Skeletal muscle satellite cell (primary cell): Measurements from ENCODE around the gene DCLK1.

ENCODE experiments used
- H3K27me3 ChIP-seq: 2 replicates; pipeline ENCODE4 v1.7.0; 2013; ENCODE audit warnings: low read length; ENCODE audit not compliant: control insufficient read depth, insufficient read depth
- H3K36me3 ChIP-seq: 2 replicates; pipeline ENCODE4 v1.7.0; 2013; ENCODE audit warnings: mild to moderate bottlenecking, control low read depth, low read length; ENCODE audit not compliant: insufficient read depth
- H3K4me1 ChIP-seq: 2 replicates; pipeline ENCODE4 v1.7.0; 2013; ENCODE audit warnings: low read length; ENCODE audit not compliant: control insufficient read depth, insufficient read depth
- H3K4me2 ChIP-seq: 2 replicates; pipeline ENCODE4 v1.7.0; 2013; ENCODE audit warnings: mild to moderate bottlenecking, low read length
- H3K4me3 ChIP-seq: 2 replicates; pipeline ENCODE4 v1.7.0; 2013; ENCODE audit warnings: low read length
- H3K9ac ChIP-seq: 2 replicates; pipeline ENCODE4 v1.7.0; 2013; ENCODE audit warnings: mild to moderate bottlenecking, low read depth, low read length, moderate library complexity
- H3K9me3 ChIP-seq: replicated peaks from 2 replicates; pipeline ENCODE4 v1.7.0; 2013; ENCODE audit warnings: mild to moderate bottlenecking, control low read depth, low read length

Gene DCLK1

DNA sequence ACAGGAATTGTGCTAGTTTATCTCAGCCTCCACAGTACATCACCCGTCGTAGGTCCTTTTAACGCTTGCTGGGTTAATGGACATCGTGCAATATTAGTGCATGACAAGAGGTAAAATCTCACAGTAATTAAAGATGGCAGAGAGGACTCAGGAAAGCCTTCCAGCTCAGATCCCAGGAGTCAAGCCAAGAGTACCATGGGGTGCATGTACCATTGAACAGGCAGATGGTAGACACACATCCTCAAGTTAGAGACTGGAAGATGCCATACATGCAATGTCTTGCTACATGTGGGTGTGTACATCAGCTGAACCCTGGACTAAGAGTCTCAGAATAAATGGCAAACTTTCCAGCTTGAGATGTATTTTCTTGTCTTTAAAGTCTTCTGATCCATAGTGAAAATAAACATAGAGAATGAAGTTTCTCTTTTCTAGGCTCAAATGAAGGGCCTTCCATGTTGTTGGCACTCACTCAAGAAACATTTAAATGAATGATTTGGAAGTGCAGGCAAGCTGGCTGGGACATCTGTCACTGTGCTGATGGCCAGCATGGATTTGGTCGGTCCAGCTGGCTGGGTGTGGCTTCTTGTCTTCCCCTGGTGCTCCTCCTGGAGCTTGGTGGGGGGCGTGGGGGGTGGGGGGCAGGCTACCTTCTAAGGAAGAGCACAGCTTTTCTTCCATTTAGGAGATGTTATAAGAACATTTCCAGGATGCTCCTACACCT, 363.8 kb downstream of the DCLK1 start:
- Histone ChIP-seq H3K4me2 (no peak overlapping the region), H3K36me3 (no peaks in the 10 kb centered on the region), H3K9me3 (no peaks in the 10 kb centered on the region), H3K9ac (peak overlapping the region; percentile 60), H3K4me3 (no peak overlapping the region), H3K27me3 (no peaks in the 10 kb centered on the region), H3K4me1 (peaks cover 68% of the 10 kb centered on the region)

DNA sequence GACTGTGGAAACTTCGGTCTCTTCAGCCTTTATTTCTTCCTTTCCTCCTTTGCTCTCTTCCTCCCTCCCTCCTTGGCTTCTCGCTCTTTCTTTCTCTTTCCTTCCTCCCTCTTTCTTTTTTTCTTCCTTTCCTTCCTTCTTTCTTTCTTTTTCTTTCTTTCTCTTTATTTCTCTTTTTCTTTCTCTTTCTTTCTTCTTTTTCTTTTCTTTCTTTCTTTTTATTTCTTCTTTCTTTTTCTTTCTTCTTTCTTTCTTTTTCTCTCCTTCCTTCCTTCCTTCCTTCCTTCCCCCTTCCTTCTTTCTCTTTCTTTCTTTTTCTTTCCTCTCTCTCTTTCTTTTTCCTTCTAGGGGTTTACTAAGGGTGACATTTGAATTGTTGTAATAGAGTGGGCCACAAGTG, 364.5 kb downstream of the DCLK1 start:
- H3K4me2 ChIP-seq = no peak overlapping the region
- H3K9ac ChIP-seq = no peak overlapping the region
- no peaks in the 10 kb centered on the region for H3K27me3 ChIP-seq
- H3K9me3 ChIP-seq = no peaks in the 10 kb centered on the region
- peaks cover 64% of the 10 kb centered on the region for H3K4me1 ChIP-seq
- no peaks in the 10 kb centered on the region for H3K36me3 ChIP-seq
- H3K4me3 ChIP-seq = no peak overlapping the region

DNA sequence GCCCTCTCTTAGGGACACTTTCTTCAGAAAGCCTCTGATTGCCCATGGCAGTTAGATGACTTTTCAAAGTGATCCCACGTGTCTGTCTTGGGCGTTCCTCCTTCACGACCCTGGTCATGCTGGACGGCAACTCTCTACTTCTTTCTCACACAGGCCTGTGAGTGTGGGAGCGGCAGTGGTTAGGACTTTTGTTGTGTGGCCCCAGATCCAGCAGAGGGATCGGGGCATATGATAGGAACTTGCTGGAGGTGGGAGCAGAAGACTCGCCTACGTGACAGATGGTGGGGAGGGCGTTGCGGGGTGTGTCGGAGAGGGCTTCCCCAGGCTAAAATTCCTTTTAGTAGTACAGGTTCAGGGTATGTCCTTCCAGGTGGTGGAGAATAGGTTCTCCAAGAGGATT, 365.2 kb downstream of the DCLK1 start:
- no peaks in the 10 kb centered on the region for H3K27me3 ChIP-seq
- H3K4me2 ChIP-seq = peak overlapping the region; percentile 60
- no peak overlapping the region for H3K4me3 ChIP-seq
- H3K4me1 ChIP-seq = peaks cover 57% of the 10 kb centered on the region
- no peak overlapping the region for H3K9ac ChIP-seq
- no peaks in the 10 kb centered on the region for H3K36me3 ChIP-seq
- no peaks in the 10 kb centered on the region for H3K9me3 ChIP-seq

DNA sequence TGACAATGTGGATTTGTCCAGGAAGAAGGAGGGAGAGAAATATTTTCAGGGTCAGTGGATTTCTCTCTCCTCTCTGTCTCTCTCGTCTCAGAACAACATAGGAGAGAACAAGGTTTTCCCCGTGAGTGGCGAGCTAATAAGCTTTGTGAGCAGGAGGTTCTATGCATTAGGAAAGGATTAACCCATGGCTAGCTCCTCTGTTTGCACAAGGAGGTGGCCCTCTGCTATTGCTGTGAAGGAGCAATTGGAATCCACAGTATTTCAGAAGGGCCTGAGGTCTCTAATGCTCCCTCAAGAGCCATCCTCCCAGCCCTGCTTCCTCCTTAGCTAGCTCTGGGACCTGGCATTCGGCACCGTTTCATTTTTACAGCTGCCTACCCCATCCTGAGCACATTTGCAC, 365.8 kb downstream of the DCLK1 start:
- peaks cover 51% of the 10 kb centered on the region for H3K4me1 ChIP-seq
- peaks cover 3% of the 10 kb centered on the region for H3K27me3 ChIP-seq
- H3K36me3 ChIP-seq = no peaks in the 10 kb centered on the region
- no peaks in the 10 kb centered on the region for H3K9me3 ChIP-seq
- peak overlapping the region; percentile 0 for H3K4me3 ChIP-seq
- H3K9ac ChIP-seq = peak overlapping the region; percentile 47
- H3K4me2 ChIP-seq = peak overlapping the region; percentile 60

DNA sequence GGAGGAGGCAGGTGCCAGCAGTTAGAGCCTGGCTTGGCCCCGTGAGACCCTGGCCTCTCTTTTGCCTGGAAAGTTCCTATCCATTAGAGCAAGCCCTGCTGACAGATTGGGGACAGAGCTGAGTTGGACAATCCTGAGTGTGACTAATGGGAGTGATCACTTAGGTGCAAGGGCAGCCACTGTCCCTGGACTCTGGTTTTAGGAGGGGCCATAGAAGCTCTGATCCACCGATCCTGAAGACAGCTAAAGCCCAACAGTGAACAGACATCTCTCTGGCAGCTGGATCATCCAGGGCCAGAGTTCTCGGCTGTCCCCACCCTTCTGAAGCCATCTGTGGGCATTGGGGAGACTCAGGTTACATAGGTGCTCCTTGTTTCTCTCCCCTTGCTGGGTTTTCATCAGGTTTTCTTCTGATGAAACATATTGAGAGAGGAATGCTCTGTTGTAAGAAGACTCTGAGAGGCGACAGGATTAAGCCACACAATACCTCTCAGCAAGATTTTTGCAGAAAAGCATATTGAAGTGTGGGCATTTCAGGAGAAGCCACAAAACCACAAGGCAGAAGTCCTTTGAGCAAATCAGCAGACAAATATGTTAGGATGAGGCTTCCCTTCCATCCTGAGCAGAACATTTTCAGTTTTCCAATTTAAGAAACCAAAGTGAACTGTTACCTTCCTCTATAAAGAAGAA, 366.7 kb downstream of the DCLK1 start:
- no peaks in the 10 kb centered on the region for H3K9me3 ChIP-seq
- peak overlapping the region; percentile 47 for H3K9ac ChIP-seq

DNA sequence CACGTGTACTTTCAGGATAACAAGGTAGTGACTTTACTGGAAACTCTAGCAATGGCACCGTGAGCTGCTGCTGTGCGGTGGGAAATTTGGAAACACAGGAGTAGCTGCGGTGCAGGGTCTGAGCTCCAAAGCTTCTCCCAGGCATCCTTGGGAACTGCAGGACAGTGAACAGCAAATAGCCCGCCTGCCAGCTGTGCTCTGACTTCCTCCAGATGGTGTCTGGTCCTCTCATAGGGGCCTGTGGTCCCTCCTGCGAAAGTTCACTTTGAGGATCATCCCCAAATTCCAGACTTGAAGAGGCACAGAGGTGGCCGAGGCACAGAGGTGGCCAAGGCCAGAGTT, 367.4 kb downstream of the DCLK1 start:
- Histone ChIP-seq H3K36me3 (no peaks in the 10 kb centered on the region), H3K4me1 (peaks cover 35% of the 10 kb centered on the region), H3K4me3 (no peak overlapping the region), H3K27me3 (peaks cover 12% of the 10 kb centered on the region), H3K9me3 (no peaks in the 10 kb centered on the region), H3K4me2 (no peak overlapping the region), H3K9ac (no peak overlapping the region)

More for the DNA sequence above, 366.7 kb downstream of the DCLK1 start:
- Histone ChIP-seq H3K36me3 (no peaks in the 10 kb centered on the region), H3K4me3 (no peak overlapping the region), H3K4me2 (peak overlapping the region; percentile 60), H3K4me1 (peaks cover 42% of the 10 kb centered on the region), H3K27me3 (peaks cover 5% of the 10 kb centered on the region)

DNA sequence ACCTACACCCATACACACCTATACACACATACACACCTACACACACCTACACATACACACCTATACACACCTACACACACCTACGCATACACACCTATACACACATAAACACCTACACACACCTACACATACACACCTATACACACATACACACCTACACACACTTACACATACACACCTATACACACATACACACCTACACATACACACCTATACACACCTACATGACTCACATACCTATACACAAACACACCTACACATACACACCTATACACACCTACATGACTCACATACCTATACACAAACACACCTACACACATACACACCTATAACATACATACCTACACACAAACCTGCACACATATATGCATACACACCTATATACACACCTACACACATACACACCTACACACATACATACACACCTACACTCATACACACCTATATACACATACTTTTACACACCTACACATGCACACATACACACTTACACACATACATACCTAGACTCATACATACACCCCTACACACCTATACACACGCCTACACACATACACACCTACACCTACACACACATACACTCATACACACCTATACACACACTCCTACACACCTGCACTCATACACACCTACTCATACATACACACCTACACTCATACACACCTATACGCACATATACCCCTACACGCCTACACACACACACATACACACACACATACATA, 368.0 kb downstream of the DCLK1 start:
- H3K9ac ChIP-seq = no peak overlapping the region
- H3K27me3 ChIP-seq = peaks cover 12% of the 10 kb centered on the region
- peaks cover 30% of the 10 kb centered on the region for H3K4me1 ChIP-seq
- H3K36me3 ChIP-seq = no peaks in the 10 kb centered on the region
- no peaks in the 10 kb centered on the region for H3K9me3 ChIP-seq
- no peak overlapping the region for H3K4me3 ChIP-seq
- no peak overlapping the region for H3K4me2 ChIP-seq

DNA sequence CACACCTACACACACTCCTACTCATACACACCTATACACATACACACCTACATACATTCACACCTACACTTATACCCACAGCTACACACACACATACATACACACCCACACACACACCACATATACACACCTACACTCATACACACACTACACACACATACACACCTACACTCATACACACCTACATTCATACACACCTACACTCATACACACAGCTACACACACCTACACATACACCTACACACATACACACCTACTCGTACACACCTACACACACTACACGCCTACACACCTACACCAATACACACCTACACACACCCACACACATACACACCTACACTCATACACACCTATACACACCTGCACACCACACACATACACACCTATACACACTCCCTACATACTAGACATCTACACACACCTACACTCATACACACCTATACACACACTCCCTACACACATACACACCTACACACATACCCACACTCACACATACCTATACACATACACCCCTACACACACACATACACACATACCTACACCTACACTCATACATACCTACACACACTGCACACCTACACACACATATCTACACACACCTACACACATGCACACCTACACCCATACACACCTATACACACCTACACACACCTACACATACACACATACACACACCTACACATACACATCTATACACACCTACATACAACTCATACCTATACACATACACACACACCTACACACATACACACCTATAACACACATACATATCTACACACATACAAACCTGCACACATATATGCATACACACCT, 369.5 kb downstream of the DCLK1 start:
- peaks cover 16% of the 10 kb centered on the region for H3K27me3 ChIP-seq
- peaks cover 23% of the 10 kb centered on the region for H3K4me1 ChIP-seq
- no peak overlapping the region for H3K9ac ChIP-seq
- H3K36me3 ChIP-seq = no peaks in the 10 kb centered on the region
- no peak overlapping the region for H3K4me3 ChIP-seq
- no peak overlapping the region for H3K4me2 ChIP-seq
- H3K9me3 ChIP-seq = no peaks in the 10 kb centered on the region

DNA sequence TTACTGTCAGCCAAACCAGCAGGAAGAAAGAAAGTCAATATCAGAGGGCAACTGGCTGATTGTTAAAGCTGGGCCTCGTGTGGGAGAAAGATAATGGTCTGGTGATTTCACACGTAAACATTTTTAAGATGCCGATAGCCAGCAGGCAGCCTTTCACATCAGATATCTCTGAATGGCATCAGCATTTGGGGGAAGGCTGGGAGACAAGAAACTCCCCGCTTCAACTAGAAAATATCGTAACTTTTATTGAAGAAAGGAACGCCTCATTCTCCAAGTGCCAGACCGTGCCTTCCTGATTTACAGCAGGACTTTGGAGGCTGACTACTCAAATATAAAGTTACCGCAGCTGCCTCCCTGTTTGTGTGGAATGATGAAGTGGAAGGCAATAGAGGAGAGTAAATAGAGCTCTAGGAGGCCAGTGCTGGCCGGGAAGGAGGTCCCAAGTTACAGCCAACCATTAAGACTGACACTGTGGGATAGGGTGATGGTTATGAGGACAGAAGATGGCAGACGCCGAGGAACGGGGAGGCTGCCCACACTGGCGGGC, 370.4 kb downstream of the DCLK1 start:
- Histone ChIP-seq H3K4me3 (no peak overlapping the region), H3K36me3 (no peaks in the 10 kb centered on the region), H3K4me1 (peaks cover 23% of the 10 kb centered on the region), H3K9me3 (no peaks in the 10 kb centered on the region), H3K9ac (no peak overlapping the region), H3K4me2 (no peak overlapping the region), H3K27me3 (peaks cover 16% of the 10 kb centered on the region)

DNA sequence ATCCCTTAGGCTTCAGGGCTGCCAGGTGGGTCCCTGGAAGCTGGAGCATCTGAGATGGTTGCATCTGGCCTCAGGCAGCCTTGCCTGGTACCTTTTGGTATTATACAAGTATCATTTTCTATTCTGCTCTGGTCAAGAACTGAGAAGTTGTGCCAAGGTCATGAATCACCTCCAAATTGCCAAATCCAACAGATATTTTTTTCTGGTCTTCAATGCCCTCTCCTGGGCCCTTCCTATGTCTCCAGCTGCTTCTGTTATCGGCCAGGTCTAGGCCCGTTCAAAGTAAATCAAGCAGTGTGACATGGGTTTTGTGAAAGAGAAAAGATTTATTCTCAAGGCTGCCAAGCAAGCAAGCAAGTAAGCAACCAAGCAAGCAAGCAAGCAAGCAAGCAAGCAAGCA, 383.6 kb downstream of the DCLK1 start:
- H3K27me3 ChIP-seq = peaks cover 2% of the 10 kb centered on the region
- no peaks in the 10 kb centered on the region for H3K9me3 ChIP-seq
- H3K4me3 ChIP-seq = no peak overlapping the region
- H3K9ac ChIP-seq = no peak overlapping the region
- H3K36me3 ChIP-seq = no peaks in the 10 kb centered on the region
- no peak overlapping the region for H3K4me2 ChIP-seq
- no peaks in the 10 kb centered on the region for H3K4me1 ChIP-seq
